ENCODE measurements around the gene LDHB. TPM values are rescaled to one million over a fixed set of nuclear protein-coding genes. Genes with fewer than 3 reads are reported as not detected.

Gene LDHB
- total RNA-seq, 1 experiment from 2014 or later: 548 TPM

- Histone ChIP-seq H3K4me2 (ENCODE audit: low read length) (no peak overlapping the region), H3K9ac (ENCODE audit: low read length) (no peak overlapping the region), H4K20me1 (ENCODE audit: low read length) (no peaks in the 10 kb centered on the region), H3K9me2 (replicated peaks; ENCODE audit: low read length) (no peaks in the 10 kb centered on the region), H3K27ac (ENCODE audit: low read length) (no peak overlapping the region), H2AFZ (ENCODE audit: low read length) (no peak overlapping the region), H3K27me3 (ENCODE audit: low read length) (no peaks in the 10 kb centered on the region), H3K4me3 (ENCODE audit: low read length) (no peak overlapping the region), H3K4me1 (ENCODE audit: insufficient read depth, low read length) (no peaks in the 10 kb centered on the region), H3K36me3 (ENCODE audit: low read depth, low read length) (no peaks in the 10 kb centered on the region), H3K9me3 (ENCODE audit: low read length) (no peaks in the 10 kb centered on the region), H3F3A (ENCODE audit: low read length, unreplicated experiment) (no peaks in the 10 kb centered on the region), H3K79me2 (ENCODE audit: low read length) (no peaks in the 10 kb centered on the region)
- no peak for ATAC-seq
- TF ChIP-seq EZH2phosphoT487 (IDR thresholded peaks at IDR 0.05; ENCODE audit: borderline replicate concordance, low read length) (no peak), CTCF (conservative IDR thresholded peaks at IDR 0.05; ENCODE audit: low read depth, low read length) (no peak), EZH2 (IDR thresholded peaks at IDR 0.05; ENCODE audit: low read length, unreplicated experiment) (no peak)
- DNase-seq: no peak
- no TSS peak for BruUV-seq (replicated peaks)
- ChIA-PET CTCF (no interaction called here), POLR2A (ENCODE audit: unreplicated experiment) (no interaction called here)
- intact Hi-C loops (cut with micrococcal nuclease): no loop called here
Observed at GRCh38 chr12:21690704-21691368, 33.2 kb upstream of the LDHB start.

- Histone ChIP-seq H3K79me2 (ENCODE audit: low read length) (no peaks in the 10 kb centered on the region), H2AFZ (ENCODE audit: low read length) (no peak overlapping the region), H3K27me3 (ENCODE audit: low read length) (no peaks in the 10 kb centered on the region), H3K4me3 (ENCODE audit: low read length) (no peak overlapping the region), H3F3A (ENCODE audit: low read length, unreplicated experiment) (no peaks in the 10 kb centered on the region), H3K4me1 (ENCODE audit: insufficient read depth, low read length) (no peaks in the 10 kb centered on the region), H3K9ac (ENCODE audit: low read length) (no peak overlapping the region), H3K4me2 (ENCODE audit: low read length) (no peak overlapping the region), H4K20me1 (ENCODE audit: low read length) (no peaks in the 10 kb centered on the region), H3K36me3 (ENCODE audit: low read depth, low read length) (no peaks in the 10 kb centered on the region), H3K27ac (ENCODE audit: low read length) (no peak overlapping the region), H3K9me2 (replicated peaks; ENCODE audit: low read length) (no peaks in the 10 kb centered on the region), H3K9me3 (ENCODE audit: low read length) (no peaks in the 10 kb centered on the region)
- ChIA-PET CTCF (no interaction called here), POLR2A (ENCODE audit: unreplicated experiment) (no interaction called here)
- no peak for TF ChIP-seq EZH2 (IDR thresholded peaks at IDR 0.05; ENCODE audit: low read length, unreplicated experiment)
- no peak for TF ChIP-seq CTCF (conservative IDR thresholded peaks at IDR 0.05; ENCODE audit: low read depth, low read length)
- TF ChIP-seq EZH2phosphoT487 (IDR thresholded peaks at IDR 0.05; ENCODE audit: borderline replicate concordance, low read length): no peak
- no peak for DNase-seq
- no TSS peak for BruUV-seq (replicated peaks)
- ATAC-seq: no peak
- intact Hi-C loops (cut with micrococcal nuclease): no loop called here
Observed at GRCh38 chr12:21683115-21683514, 25.5 kb upstream of the LDHB start.

- H3K27me3 ChIP-seq (ENCODE audit: low read length): no peaks in the 10 kb centered on the region
- no peaks in the 10 kb centered on the region for H3K4me1 ChIP-seq (ENCODE audit: insufficient read depth, low read length)
- DNase-seq: no peak
- CTCF ChIA-PET: no interaction called here
- H3K9me2 ChIP-seq (replicated peaks; ENCODE audit: low read length): no peaks in the 10 kb centered on the region
- no peaks in the 10 kb centered on the region for H3K36me3 ChIP-seq (ENCODE audit: low read depth, low read length)
- TF ChIP-seq CTCF (conservative IDR thresholded peaks at IDR 0.05; ENCODE audit: low read depth, low read length) (no peak), EZH2phosphoT487 (IDR thresholded peaks at IDR 0.05; ENCODE audit: borderline replicate concordance, low read length) (no peak), EZH2 (IDR thresholded peaks at IDR 0.05; ENCODE audit: low read length, unreplicated experiment) (no peak)
- POLR2A ChIA-PET (ENCODE audit: unreplicated experiment): no interaction called here
- no peaks in the 10 kb centered on the region for H4K20me1 ChIP-seq (ENCODE audit: low read length)
- no peaks in the 10 kb centered on the region for H3K9me3 ChIP-seq (ENCODE audit: low read length)
- no TSS peak for BruUV-seq (replicated peaks)
- no peaks in the 10 kb centered on the region for H3K79me2 ChIP-seq (ENCODE audit: low read length)
- H3K4me2 ChIP-seq (ENCODE audit: low read length): no peak overlapping the region
- no peak overlapping the region for H3K9ac ChIP-seq (ENCODE audit: low read length)
- no peak overlapping the region for H3K27ac ChIP-seq (ENCODE audit: low read length)
- H2AFZ ChIP-seq (ENCODE audit: low read length): no peak overlapping the region
- H3K4me3 ChIP-seq (ENCODE audit: low read length): no peak overlapping the region
- intact Hi-C loops (cut with micrococcal nuclease): no loop called here
- no peaks in the 10 kb centered on the region for H3F3A ChIP-seq (ENCODE audit: low read length, unreplicated experiment)
- no peak for ATAC-seq
Observed at GRCh38 chr12:21678959-21679358, 21.3 kb upstream of the LDHB start.
